Activated B cell treated with CpG ODN at 0.5 μM for 24 hours (primary cell): ENCODE measurements around the gene OXSR1. TPM values are rescaled to one million over a fixed set of nuclear protein-coding genes. Genes with fewer than 3 reads are reported as not detected.

ENCODE experiments used
- ATAC-seq: fragments of 200-7000 bp; cut with Tn5 transposase; one replicate; pipeline ENCODE4 v1.10.0; 2021; ENCODE audit warnings: low read depth, mild to moderate bottlenecking, moderate library complexity
- CTCF ChIA-PET: fragments of 350-600 bp; sonication (Branson Sonifier 250); formaldehyde crosslinking; loops from one replicate; lab custom pipeline; 2021; ENCODE audit warnings: antibody characterized with exemption; lab: Charles Lee
- POLR2A ChIA-PET: fragments of 350-600 bp; sonication (Branson Sonifier 250); formaldehyde crosslinking; loops from one replicate; lab custom pipeline; 2021; ENCODE audit warnings: antibody characterized with exemption; lab: Charles Lee
- DNase-seq: peaks from one replicate; pipeline ENCODE4 v3.0.0; 2022
- H3K27ac Mint-ChIP-seq: one replicate; pipeline ENCODE4 v1.8.0; 2020; ENCODE audit warnings: mixed read lengths
- H3K27me3 Mint-ChIP-seq: one replicate; pipeline ENCODE4 v1.8.0; 2021; ENCODE audit warnings: mixed read lengths
- H3K36me3 Mint-ChIP-seq: one replicate; pipeline ENCODE4 v1.8.0; 2021; ENCODE audit warnings: low read depth, mixed read lengths
- H3K4me1 Mint-ChIP-seq: one replicate; pipeline ENCODE4 v1.8.0; 2021; ENCODE audit warnings: mixed read lengths
- H3K4me3 Mint-ChIP-seq: one replicate; pipeline ENCODE4 v1.8.0; 2020; ENCODE audit warnings: mild to moderate bottlenecking, mixed read lengths
- H3K9me3 Mint-ChIP-seq: one replicate; pipeline ENCODE4 v1.8.0; 2020; ENCODE audit warnings: mixed read lengths
- intact Hi-C: fragments of 100-400 bp; cut with micrococcal nuclease; formaldehyde crosslinking; loops from one replicate; pipeline ENCODE4 v1.15.1; 2024
- total RNA-seq: library from RNA; stranded (reverse); gene quantifications from 2 replicates; pipeline ENCODE4 v1.2.3, GENCODE V29; 2022
- TF ChIP-seq, protein P1 (sequence below): fragments of 200-600 bp; IDR thresholded peaks from one replicate; pipeline ENCODE4 v1.8.0; 2022; ENCODE audit warnings: antibody characterized with exemption, mild to moderate bottlenecking

The OXSR1 gene
- total RNA-seq, 1 donor from 2014 or later: 40.2 TPM

DNA sequence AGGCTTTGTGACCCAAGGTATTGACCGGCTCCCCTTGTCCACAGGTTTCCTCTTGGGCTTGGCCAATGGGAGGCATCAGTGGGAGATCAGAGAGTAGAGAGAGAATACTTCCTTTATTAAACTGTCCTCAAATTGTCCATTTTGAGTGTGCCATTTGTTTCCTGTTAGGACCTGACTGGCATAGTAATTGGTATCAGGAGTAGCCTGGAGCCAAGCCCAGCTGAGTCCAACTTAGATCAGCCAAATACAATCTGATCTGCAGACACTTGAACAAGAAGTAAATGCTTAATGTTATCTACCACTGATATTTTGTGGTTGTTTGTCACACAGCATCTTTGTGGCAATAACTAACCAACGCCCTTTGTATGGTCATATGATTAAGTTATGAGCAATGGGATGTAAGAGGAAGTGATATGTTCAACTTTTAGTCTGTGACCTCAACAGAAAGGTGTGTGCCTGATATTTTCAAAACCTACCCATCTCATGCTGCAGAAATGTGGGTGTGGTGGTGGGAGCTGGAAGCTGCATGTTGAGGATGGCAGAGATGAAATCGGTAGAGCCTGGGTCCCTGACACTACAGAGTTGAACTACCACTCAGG lies 13.6 kb upstream of the OXSR1 start:
- ChIA-PET CTCF (no interaction called here), POLR2A (interaction anchor here (6.1 kb wide), 1 partner anchor 13 kb away, joined by 63 read pairs; the partner anchor contains the start of gene OXSR1)
- no peak for DNase-seq
- ATAC-seq: peak; percentile 20
- H3K27me3 Mint-ChIP-seq: no peaks in the 10 kb centered on the region
- TF ChIP-seq, protein P1, sequence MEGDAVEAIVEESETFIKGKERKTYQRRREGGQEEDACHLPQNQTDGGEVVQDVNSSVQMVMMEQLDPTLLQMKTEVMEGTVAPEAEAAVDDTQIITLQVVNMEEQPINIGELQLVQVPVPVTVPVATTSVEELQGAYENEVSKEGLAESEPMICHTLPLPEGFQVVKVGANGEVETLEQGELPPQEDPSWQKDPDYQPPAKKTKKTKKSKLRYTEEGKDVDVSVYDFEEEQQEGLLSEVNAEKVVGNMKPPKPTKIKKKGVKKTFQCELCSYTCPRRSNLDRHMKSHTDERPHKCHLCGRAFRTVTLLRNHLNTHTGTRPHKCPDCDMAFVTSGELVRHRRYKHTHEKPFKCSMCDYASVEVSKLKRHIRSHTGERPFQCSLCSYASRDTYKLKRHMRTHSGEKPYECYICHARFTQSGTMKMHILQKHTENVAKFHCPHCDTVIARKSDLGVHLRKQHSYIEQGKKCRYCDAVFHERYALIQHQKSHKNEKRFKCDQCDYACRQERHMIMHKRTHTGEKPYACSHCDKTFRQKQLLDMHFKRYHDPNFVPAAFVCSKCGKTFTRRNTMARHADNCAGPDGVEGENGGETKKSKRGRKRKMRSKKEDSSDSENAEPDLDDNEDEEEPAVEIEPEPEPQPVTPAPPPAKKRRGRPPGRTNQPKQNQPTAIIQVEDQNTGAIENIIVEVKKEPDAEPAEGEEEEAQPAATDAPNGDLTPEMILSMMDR: no peak
- H3K9me3 Mint-ChIP-seq: no peaks in the 10 kb centered on the region
- peak overlapping the region; percentile 42 for H3K27ac Mint-ChIP-seq
- H3K36me3 Mint-ChIP-seq: no peaks in the 10 kb centered on the region
- intact Hi-C loops: no loop called here
- H3K4me3 Mint-ChIP-seq: no peak overlapping the region
- peaks cover 64% of the 10 kb centered on the region for H3K4me1 Mint-ChIP-seq

DNA sequence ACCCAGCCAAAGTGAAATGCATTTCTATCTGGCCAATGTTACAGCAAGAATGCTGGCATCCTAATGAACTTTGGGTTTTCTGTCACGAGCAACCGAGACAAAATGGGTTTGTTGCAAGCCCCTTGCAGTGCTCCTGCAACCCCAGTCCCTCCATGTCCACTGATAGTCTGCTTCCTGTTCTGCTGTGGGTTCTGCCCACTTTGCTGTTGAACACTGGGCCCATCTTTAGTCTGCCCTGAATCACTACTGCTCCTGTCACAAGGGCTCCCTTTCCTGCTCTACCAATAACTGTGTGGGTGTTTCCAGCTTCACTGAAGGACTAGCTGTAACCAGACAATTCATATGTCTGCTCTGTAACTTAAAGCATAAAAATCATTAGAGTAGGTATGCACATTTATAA lies 12.7 kb upstream of the OXSR1 start:
- DNase-seq (no peak), ATAC-seq (no peak)
- Mint-ChIP-seq H3K9me3 (no peaks in the 10 kb centered on the region), H3K4me3 (no peak overlapping the region), H3K27ac (no peak overlapping the region), H3K27me3 (no peaks in the 10 kb centered on the region), H3K4me1 (peaks cover 60% of the 10 kb centered on the region), H3K36me3 (no peaks in the 10 kb centered on the region)
- ChIA-PET CTCF (no interaction called here), POLR2A (interaction anchor here (0.8 to 6.1 kb wide), 3 partner anchors 12 to 16 kb away, joined by 3 to 63 read pairs (median 4); partner anchors contain the start of genes ACAA1 and OXSR1)
- intact Hi-C loops: no loop called here
- TF ChIP-seq, protein P1: no peak

DNA sequence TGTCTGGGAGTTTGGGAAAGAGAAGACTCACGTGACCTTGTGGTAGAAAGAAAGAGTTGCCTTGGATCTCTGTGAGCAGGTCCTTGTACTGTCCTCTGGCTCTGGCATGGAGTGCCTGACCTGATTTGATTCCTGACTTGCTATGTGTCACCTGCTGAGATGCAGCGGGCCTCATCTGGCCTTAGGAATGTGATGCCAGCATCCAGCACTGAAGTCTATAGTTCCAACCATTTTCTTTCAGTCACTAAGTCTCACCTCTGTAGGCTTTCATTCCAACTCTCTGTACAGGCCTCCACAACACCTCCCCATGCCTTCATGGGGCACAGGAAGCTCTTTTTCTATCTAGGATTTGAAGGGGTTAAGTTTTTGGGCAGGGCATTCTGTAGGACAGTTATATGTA lies 12.1 kb upstream of the OXSR1 start:
- H3K27me3 Mint-ChIP-seq: no peaks in the 10 kb centered on the region
- CTCF ChIA-PET: no interaction called here
- no peak overlapping the region for H3K4me3 Mint-ChIP-seq
- peaks cover 58% of the 10 kb centered on the region for H3K4me1 Mint-ChIP-seq
- no peak for DNase-seq
- H3K36me3 Mint-ChIP-seq: no peaks in the 10 kb centered on the region
- H3K9me3 Mint-ChIP-seq: no peaks in the 10 kb centered on the region
- POLR2A ChIA-PET: interaction anchor here (0.8 to 6.1 kb wide), 3 partner anchors 11 to 16 kb away, joined by 3 to 63 read pairs (median 4); partner anchors contain the start of genes ACAA1 and OXSR1
- intact Hi-C loops: no loop called here
- no peak for ATAC-seq
- no peak overlapping the region for H3K27ac Mint-ChIP-seq
- TF ChIP-seq, protein P1: no peak

DNA sequence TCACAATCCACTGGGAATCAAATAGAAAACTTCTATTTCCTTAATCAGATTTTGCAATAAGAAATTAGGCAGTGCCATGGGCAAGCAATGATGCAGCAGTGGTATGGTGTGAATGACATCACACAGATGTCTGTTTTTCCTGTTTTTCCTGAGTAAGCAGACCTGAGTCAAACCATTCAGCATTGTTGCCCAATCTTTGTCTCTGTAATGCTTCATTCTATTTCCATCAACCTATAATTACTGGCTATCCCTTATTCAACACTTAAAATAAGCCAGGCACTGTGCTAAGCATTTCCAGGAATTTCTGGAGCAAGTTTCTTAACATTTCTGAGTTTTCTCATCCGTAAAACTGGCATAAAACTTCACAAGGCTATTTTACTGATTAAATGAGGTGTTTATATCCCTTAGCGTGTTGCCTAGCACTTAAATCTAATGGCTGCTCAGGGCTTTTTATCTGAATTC lies 11.3 kb upstream of the OXSR1 start:
- Mint-ChIP-seq H3K27me3 (no peaks in the 10 kb centered on the region), H3K27ac (no peak overlapping the region)
- POLR2A ChIA-PET: interaction anchor here (1.3 to 6.1 kb wide), 2 partner anchors 10 to 15 kb away, joined by 3 to 63 read pairs; partner anchors contain the start of gene OXSR1

More for the DNA sequence above, 11.3 kb upstream of the OXSR1 start:
- Mint-ChIP-seq H3K9me3 (no peaks in the 10 kb centered on the region), H3K36me3 (no peaks in the 10 kb centered on the region), H3K4me3 (no peak overlapping the region), H3K4me1 (peaks cover 59% of the 10 kb centered on the region)
- CTCF ChIA-PET: interaction anchor here (1.0 to 1.4 kb wide), 2 partner anchors 9 to 10 kb away, joined by 3 to 5 read pairs; no protein-coding TSS in a partner anchor
- no peak for DNase-seq
- TF ChIP-seq, protein P1: no peak
- intact Hi-C loops: loop anchor here (1.0 kb wide), 2 partner anchors 10 to 17 kb away; partner anchors contain the start of gene ACAA1
- ATAC-seq: no peak
